SU-DHL-6 (cell line): ENCODE measurements around the gene PAQR6.

ENCODE experiments used
- CTCF ChIP-seq: fragments of 200-600 bp; sonication (generic); IDR thresholded peaks from one replicate; pipeline ENCODE4 v1.5.1; 2017; ENCODE audit warnings: antibody characterized with exemption, mild to moderate bottlenecking, low read length, moderate library complexity; ENCODE audit not compliant: insufficient read depth, poor library complexity, severe bottlenecking
- EZH2phosphoT487 ChIP-seq: fragments of 200-600 bp; sonication (generic), shearing (Covaris generic); conservative IDR thresholded peaks from 2 replicates; pipeline ENCODE4 v1.6.1; 2018; ENCODE audit warnings: mild to moderate bottlenecking, antibody characterized with exemption, low read length, moderate library complexity, mixed read lengths

GRCh38 chr1:156259805-156260204, 11.9 kb upstream of the PAQR6 start:
- TF ChIP-seq CTCF (no peak), EZH2phosphoT487 (no peak)
